Astrocyte (in vitro differentiated cells and primary cell): ENCODE results near the gene FBXO10. TPM values are rescaled to one million over a fixed set of nuclear protein-coding genes. Genes with fewer than 3 reads are reported as not detected.

Source experiments
- DNase-seq: peaks from one replicate; pipeline ENCODE4 v3.0.0-alpha.2; 2010; ENCODE audit warnings: low read depth
- FAIRE-seq: peaks from 2 replicates; lab custom pipeline; 2011; peaks lifted over from hg19 to GRCh38; lab: Jason Lieb, UNC
- H2AFZ ChIP-seq: 2 replicates; pipeline ENCODE4 v1.6.0; 2012; ENCODE audit warnings: low read depth, low read length, inconsistent platforms
- H3K27ac ChIP-seq: 2 replicates; pipeline ENCODE4 v1.5.1; 2011; ENCODE audit warnings: low read depth, low read length, inconsistent platforms
- H3K27me3 ChIP-seq: 2 replicates; pipeline ENCODE4 v1.6.0; 2011; ENCODE audit warnings: low read length, inconsistent platforms; ENCODE audit not compliant: insufficient read depth
- H3K36me3 ChIP-seq: 2 replicates; pipeline ENCODE4 v1.5.1; 2011; ENCODE audit warnings: low read length, inconsistent platforms; ENCODE audit not compliant: insufficient read depth
- H3K4me1 ChIP-seq: 2 replicates; pipeline ENCODE4 v1.5.1; 2011; ENCODE audit warnings: low read length, inconsistent platforms; ENCODE audit not compliant: insufficient read depth
- H3K4me2 ChIP-seq: 2 replicates; pipeline ENCODE4 v1.6.0; 2012; ENCODE audit warnings: low read length, inconsistent platforms
- H3K4me3 ChIP-seq: 2 replicates; pipeline ENCODE4 v1.5.1; 2011; ENCODE audit warnings: low read depth, mild to moderate bottlenecking, low read length, inconsistent platforms; ENCODE audit not compliant: insufficient read depth
- H3K79me2 ChIP-seq: 2 replicates; pipeline ENCODE4 v1.6.0; 2012; ENCODE audit warnings: mild to moderate bottlenecking, low read length, inconsistent platforms; ENCODE audit not compliant: insufficient read depth
- H3K9ac ChIP-seq: 2 replicates; pipeline ENCODE4 v1.6.0; 2012; ENCODE audit warnings: mild to moderate bottlenecking, low read length, inconsistent platforms
- H3K9me3 ChIP-seq: 2 replicates; pipeline ENCODE4 v1.5.1; 2012; ENCODE audit warnings: low read depth, mild to moderate bottlenecking, low read length, inconsistent platforms; ENCODE audit not compliant: insufficient read depth
- H4K20me1 ChIP-seq: 2 replicates; pipeline ENCODE4 v1.6.0; 2012; ENCODE audit warnings: low read length, inconsistent platforms; ENCODE audit not compliant: insufficient read depth
- H3K27ac Mint-ChIP-seq: one replicate; pipeline ENCODE4 v1.8.0; 2021; ENCODE audit warnings: mild to moderate bottlenecking, mixed read lengths; ENCODE audit not compliant: unreplicated experiment
- H3K27me3 Mint-ChIP-seq: one replicate; pipeline ENCODE4 v1.8.0; 2021; ENCODE audit warnings: low read depth, mixed read lengths; ENCODE audit not compliant: unreplicated experiment
- H3K36me3 Mint-ChIP-seq: one replicate; pipeline ENCODE4 v1.8.0; 2021; ENCODE audit warnings: low read depth, mixed read lengths; ENCODE audit not compliant: unreplicated experiment
- H3K4me1 Mint-ChIP-seq: one replicate; pipeline ENCODE4 v1.8.0; 2021; ENCODE audit warnings: low read depth, mixed read lengths; ENCODE audit not compliant: unreplicated experiment
- H3K4me3 Mint-ChIP-seq: one replicate; pipeline ENCODE4 v1.8.0; 2021; ENCODE audit warnings: mild to moderate bottlenecking, moderate library complexity, mixed read lengths; ENCODE audit not compliant: unreplicated experiment
- H3K9me3 Mint-ChIP-seq: one replicate; pipeline ENCODE4 v1.8.0; 2021; ENCODE audit warnings: mild to moderate bottlenecking, mixed read lengths; ENCODE audit not compliant: unreplicated experiment
- EZH2 ChIP-seq: IDR thresholded peaks from 2 replicates; pipeline ENCODE4 v1.6.1; 2012; ENCODE audit warnings: mild to moderate bottlenecking, low read length, inconsistent platforms; ENCODE audit not compliant: insufficient read depth
- total RNA-seq: library from RNA; stranded (reverse); gene quantifications from 2 replicates; pipeline ENCODE4 v1.2.1, GENCODE V29; 2021
- TF ChIP-seq, protein P1 (sequence below): IDR thresholded peaks from 2 replicates; pipeline ENCODE4 v1.5.1; 2011; ENCODE audit warnings: low read depth, mild to moderate bottlenecking, inconsistent platforms, low read length, moderate library complexity; ENCODE audit not compliant: insufficient read depth

The FBXO10 gene
- total RNA-seq, 1 donor from 2014 or later, result 12.7 TPM

DNA sequence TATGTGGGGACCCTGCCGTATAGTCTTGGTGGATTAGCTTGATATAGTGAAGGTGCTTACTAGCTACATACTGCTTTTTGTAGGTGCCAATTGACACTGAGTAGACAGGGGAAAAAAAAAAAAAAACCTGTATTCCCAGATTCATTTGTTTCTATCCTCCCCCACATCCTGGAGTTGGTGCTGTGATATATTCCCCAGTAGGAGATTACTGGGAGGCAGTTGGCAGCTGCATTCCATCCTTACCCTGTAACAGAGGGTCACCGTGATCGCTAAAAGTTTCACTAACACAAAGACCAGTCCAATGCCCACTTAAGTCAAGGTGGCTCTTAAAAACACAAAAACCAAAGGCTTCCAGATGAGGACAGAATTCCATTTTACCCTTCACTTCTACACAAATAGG, 43.6 kb upstream of the FBXO10 start:
- no peak overlapping the region for H3K9ac ChIP-seq
- H3K4me2 ChIP-seq, result no peak overlapping the region
- H3K36me3 ChIP-seq, result no peaks in the 10 kb centered on the region
- no peak overlapping the region for H3K4me3 ChIP-seq
- H3K4me1 ChIP-seq, result peaks cover 15% of the 10 kb centered on the region
- TF ChIP-seq EZH2, result no peak
- TF ChIP-seq, protein P1, sequence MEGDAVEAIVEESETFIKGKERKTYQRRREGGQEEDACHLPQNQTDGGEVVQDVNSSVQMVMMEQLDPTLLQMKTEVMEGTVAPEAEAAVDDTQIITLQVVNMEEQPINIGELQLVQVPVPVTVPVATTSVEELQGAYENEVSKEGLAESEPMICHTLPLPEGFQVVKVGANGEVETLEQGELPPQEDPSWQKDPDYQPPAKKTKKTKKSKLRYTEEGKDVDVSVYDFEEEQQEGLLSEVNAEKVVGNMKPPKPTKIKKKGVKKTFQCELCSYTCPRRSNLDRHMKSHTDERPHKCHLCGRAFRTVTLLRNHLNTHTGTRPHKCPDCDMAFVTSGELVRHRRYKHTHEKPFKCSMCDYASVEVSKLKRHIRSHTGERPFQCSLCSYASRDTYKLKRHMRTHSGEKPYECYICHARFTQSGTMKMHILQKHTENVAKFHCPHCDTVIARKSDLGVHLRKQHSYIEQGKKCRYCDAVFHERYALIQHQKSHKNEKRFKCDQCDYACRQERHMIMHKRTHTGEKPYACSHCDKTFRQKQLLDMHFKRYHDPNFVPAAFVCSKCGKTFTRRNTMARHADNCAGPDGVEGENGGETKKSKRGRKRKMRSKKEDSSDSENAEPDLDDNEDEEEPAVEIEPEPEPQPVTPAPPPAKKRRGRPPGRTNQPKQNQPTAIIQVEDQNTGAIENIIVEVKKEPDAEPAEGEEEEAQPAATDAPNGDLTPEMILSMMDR, result no peak
- Mint-ChIP-seq H3K4me1 (peaks cover 17% of the 10 kb centered on the region), H3K9me3 (no peaks in the 10 kb centered on the region), H3K4me3 (no peak overlapping the region), H3K27me3 (no peaks in the 10 kb centered on the region), H3K27ac (no peak overlapping the region), H3K36me3 (no peaks in the 10 kb centered on the region)
- peaks cover 2% of the 10 kb centered on the region for H3K27me3 ChIP-seq
- DNase-seq (no peak), FAIRE-seq (no peak)
- H3K79me2 ChIP-seq, result no peaks in the 10 kb centered on the region
- H3K27ac ChIP-seq, result no peak overlapping the region
- no peaks in the 10 kb centered on the region for H4K20me1 ChIP-seq
- H2AFZ ChIP-seq, result no peak overlapping the region
- H3K9me3 ChIP-seq, result no peaks in the 10 kb centered on the region

DNA sequence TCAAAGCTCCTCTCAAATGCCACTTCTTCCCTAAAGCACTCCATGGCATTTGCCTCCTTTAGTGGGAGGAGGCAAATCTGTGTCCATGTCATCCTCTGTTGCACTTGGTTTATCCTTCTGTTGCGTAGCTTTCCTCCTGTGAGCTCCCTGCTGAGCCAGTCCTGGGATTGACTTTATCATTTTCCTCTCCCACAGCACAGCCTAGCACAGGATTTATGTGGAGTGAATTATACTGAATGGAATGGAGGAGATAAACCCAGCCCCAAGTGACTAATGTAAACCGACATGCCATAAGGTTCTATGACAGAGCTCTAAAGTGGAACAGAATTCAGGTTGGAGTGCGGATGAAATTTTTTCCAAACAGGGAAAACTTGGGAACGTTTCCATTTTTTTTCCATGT, 42.6 kb upstream of the FBXO10 start:
- H3K9ac ChIP-seq, result peak overlapping the region; percentile 53
- Mint-ChIP-seq H3K27ac (peak overlapping the region; percentile 43), H3K4me3 (no peak overlapping the region), H3K4me1 (peaks cover 17% of the 10 kb centered on the region), H3K27me3 (no peaks in the 10 kb centered on the region), H3K9me3 (no peaks in the 10 kb centered on the region), H3K36me3 (no peaks in the 10 kb centered on the region)
- peaks cover 2% of the 10 kb centered on the region for H3K27me3 ChIP-seq
- no peaks in the 10 kb centered on the region for H3K36me3 ChIP-seq
- no peaks in the 10 kb centered on the region for H3K9me3 ChIP-seq
- peak; percentile 72 for FAIRE-seq
- DNase-seq, result peak; percentile 58
- H3K4me2 ChIP-seq, result peak overlapping the region; percentile 60
- no peaks in the 10 kb centered on the region for H4K20me1 ChIP-seq
- H3K79me2 ChIP-seq, result no peaks in the 10 kb centered on the region
- H2AFZ ChIP-seq, result peak overlapping the region; percentile 9
- H3K4me3 ChIP-seq, result peak overlapping the region; percentile 10
- peak overlapping the region; percentile 64 for H3K27ac ChIP-seq
- TF ChIP-seq, protein P1, result no peak
- TF ChIP-seq EZH2, result no peak
- peaks cover 15% of the 10 kb centered on the region for H3K4me1 ChIP-seq

DNA sequence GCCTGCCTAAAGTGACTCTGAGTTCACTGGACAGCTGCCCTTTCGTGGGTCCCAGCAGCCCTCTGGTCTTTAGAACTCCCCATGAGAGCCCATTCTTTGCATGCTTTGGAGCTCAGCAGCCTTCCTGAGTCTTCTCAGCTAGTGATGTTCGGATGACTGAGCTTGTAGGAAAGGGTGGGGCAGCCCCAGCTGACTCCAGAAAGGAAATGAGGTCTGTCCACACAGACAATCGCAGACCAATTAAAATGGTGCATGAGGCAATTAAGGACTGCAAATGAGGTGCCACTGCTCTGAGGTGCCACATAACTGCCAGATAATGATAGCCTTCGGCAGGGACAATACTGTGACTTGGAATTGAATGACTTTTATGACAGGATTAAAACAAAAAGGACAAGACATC, 41.7 kb upstream of the FBXO10 start:
- FAIRE-seq (no peak), DNase-seq (peak; percentile 34)
- H3K4me1 Mint-ChIP-seq, result peaks cover 17% of the 10 kb centered on the region
- H3K27ac Mint-ChIP-seq, result peak overlapping the region; percentile 93
- H3K36me3 Mint-ChIP-seq, result no peaks in the 10 kb centered on the region
- TF ChIP-seq, protein P1, result no peak
- TF ChIP-seq EZH2, result no peak
- no peaks in the 10 kb centered on the region for H3K9me3 Mint-ChIP-seq
- Histone ChIP-seq H3K4me2 (peak overlapping the region; percentile 60), H3K79me2 (no peaks in the 10 kb centered on the region), H4K20me1 (no peaks in the 10 kb centered on the region), H3K27me3 (no peaks in the 10 kb centered on the region), H3K27ac (peak overlapping the region; percentile 64), H3K4me1 (peaks cover 15% of the 10 kb centered on the region), H2AFZ (peak overlapping the region; percentile 11), H3K9me3 (no peaks in the 10 kb centered on the region), H3K9ac (peak overlapping the region; percentile 53), H3K36me3 (no peaks in the 10 kb centered on the region), H3K4me3 (no peak overlapping the region)
- H3K4me3 Mint-ChIP-seq, result peak overlapping the region; percentile 29
- no peaks in the 10 kb centered on the region for H3K27me3 Mint-ChIP-seq
